ENCODE data around the gene FHOD3. TPM values are rescaled to one million over a fixed set of nuclear protein-coding genes. Genes with fewer than 3 reads are reported as not detected.

Gene FHOD3
- polyA plus RNA-seq, 2 of the 4 experiments (the other 2 are of a cell fraction), result 2.5 to 3.6 TPM

GRCh38 chr18:36711813-36712444, 414.4 kb downstream of the FHOD3 start (continued):
- TF ChIP-seq CTCF (IDR thresholded peaks at IDR 0.05) (no peak), PHF8 (IDR thresholded peaks at IDR 0.05; ENCODE audit: borderline replicate concordance, low read depth) (no peak)

- DNase-seq (ENCODE audit: low read depth in 1 of 2, low spot score in 1 of 2), result no peak
- no peak for ATAC-seq
- TF ChIP-seq ESRRA (IDR thresholded peaks at IDR 0.05; ENCODE audit: borderline replicate concordance, low read length), result no peak
- no peak for TF ChIP-seq BHLHE40 (IDR thresholded peaks at IDR 0.05; ENCODE audit: low read depth, low read length)
- TF ChIP-seq NR3C1 (IDR thresholded peaks at IDR 0.05), result no peak
- no peak for TF ChIP-seq POLR2AphosphoS2 (conservative IDR thresholded peaks at IDR 0.05; ENCODE audit: low read length)
- Histone ChIP-seq H3K4me1 (0 out of 3 replicates have a peak, but pooled peaks cover 3% of the 10 kb centered on the region), H3K27ac (no peak overlapping the region), H3K9me3 (no peaks in the 10 kb centered on the region), H3K4me2 (no peak overlapping the region), H3K4me3 (no peak overlapping the region)
- ChIA-PET CTCF (no interaction called here), POLR2A (no interaction called here)
- no peak for FAIRE-seq
- 66% methylated on average over 3 of the region's 3 CpGs for WGBS (ENCODE audit: missing lambda C conversion rate)
These were observed 417.0 kb downstream of the FHOD3 start for GRCh38 chr18:36714476-36714875.

- H3K4me1 ChIP-seq, result no peaks in the 10 kb centered on the region
- no peak for DNase-seq (ENCODE audit: low read depth in 1 of 2, low spot score in 1 of 2)
- H3K9me3 ChIP-seq, result no peaks in the 10 kb centered on the region
- ChIA-PET POLR2A (no interaction called here), CTCF (no interaction called here)
- no peak overlapping the region for H3K27ac ChIP-seq
- WGBS (ENCODE audit: missing lambda C conversion rate), result 53% methylated on average over 12 of the region's 12 CpGs
- TF ChIP-seq HDAC2 (IDR thresholded peaks at IDR 0.05), result no peak
- no peak for TF ChIP-seq ZC3H11A (IDR thresholded peaks at IDR 0.05)
- no peak for TF ChIP-seq POLR2A (IDR thresholded peaks at IDR 0.05; ENCODE audit: low read length)
- no peak for TF ChIP-seq SREBF2 (IDR thresholded peaks at IDR 0.05)
- no peak for TF ChIP-seq CHD4 (IDR thresholded peaks at IDR 0.05; ENCODE audit: borderline replicate concordance)
- no peak for TF ChIP-seq POLR2AphosphoS2 (conservative IDR thresholded peaks at IDR 0.05; ENCODE audit: low read length)
- TF ChIP-seq CHD2 (IDR thresholded peaks at IDR 0.05; ENCODE audit: low read length, partially characterized antibody), result no peak
- no peak for TF ChIP-seq HMGXB4 (CRISPR knock-in tag; IDR thresholded peaks at IDR 0.05; ENCODE audit: borderline replicate concordance)
- no peak for TF ChIP-seq ATOH8 (CRISPR knock-in tag; IDR thresholded peaks at IDR 0.05; ENCODE audit: low read depth)
- no peak overlapping the region for H3K4me2 ChIP-seq
- no peak overlapping the region for H3K4me3 ChIP-seq
- FAIRE-seq, result no peak
- ATAC-seq, result no peak
These were observed 420.1 kb downstream of the FHOD3 start for GRCh38 chr18:36717422-36718110.

GRCh38 chr18:36718705-36719328, 421.3 kb downstream of the FHOD3 start:
- no peaks in the 10 kb centered on the region for H3K4me1 ChIP-seq
- CTCF ChIA-PET, result no interaction called here
- POLR2A ChIA-PET, result no interaction called here
- 41% methylated on average over 3 of the region's 3 CpGs for WGBS (ENCODE audit: missing lambda C conversion rate)
- H3K4me3 ChIP-seq, result no peak overlapping the region
- no peak overlapping the region for H3K27ac ChIP-seq
- ATAC-seq (no peak), DNase-seq (ENCODE audit: low read depth in 1 of 2, low spot score in 1 of 2) (no peak), FAIRE-seq (no peak)
- no peak overlapping the region for H3K4me2 ChIP-seq
- no peak for TF ChIP-seq HOXB5 (CRISPR knock-in tag; IDR thresholded peaks at IDR 0.05)
- TF ChIP-seq ZC3H11A (IDR thresholded peaks at IDR 0.05), result no peak
- no peak for TF ChIP-seq MAX (IDR thresholded peaks at IDR 0.05)
- TF ChIP-seq RAD21 (conservative IDR thresholded peaks at IDR 0.05 in 1 of 2, IDR thresholded peaks at IDR 0.05 in 1 of 2), result no peak
- H3K9me3 ChIP-seq, result no peaks in the 10 kb centered on the region
